Erythroblast (primary cell): Measurements from ENCODE around the gene OR2H2.

ENCODE experiments used
- GATA1 ChIP-seq: IDR thresholded peaks from 2 replicates; pipeline ENCODE4 v1.6.1; 2011; ENCODE audit warnings: low read depth, mild to moderate bottlenecking, control low read depth, low read length, moderate library complexity
- POLR2A ChIP-seq: IDR thresholded peaks from 2 replicates; pipeline ENCODE4 v1.6.1; 2011; ENCODE audit warnings: mild to moderate bottlenecking, low read length

DNA sequence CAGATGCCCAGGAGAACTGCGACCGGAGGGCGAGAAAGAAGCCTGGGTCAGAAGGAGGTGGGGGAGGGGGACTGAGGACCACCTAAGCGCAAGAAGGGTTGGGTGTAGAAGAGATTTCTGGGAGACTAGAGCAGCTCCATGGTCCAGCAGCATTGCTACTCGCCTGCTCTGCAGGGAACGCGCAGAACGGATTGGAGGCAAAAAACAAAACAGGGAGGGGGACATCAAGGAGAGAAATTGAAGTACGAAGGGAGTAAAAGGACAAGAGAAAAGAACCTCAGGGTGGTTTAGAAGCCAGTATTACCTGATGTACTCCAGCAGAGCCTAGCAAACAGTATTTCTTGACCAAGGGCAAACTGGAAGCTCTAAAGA lies 48.6 kb downstream of the OR2H2 start:
- TF ChIP-seq POLR2A (no peak), GATA1 (no peak)
